ENCODE measurements around the gene OR9Q2.
"Not testable (repeated sequence)": the region's sequence is repeated elsewhere in the genome, so short reads cannot be mapped to it uniquely, and the experiment has no call there.

OR9Q2 gene

GRCh38 chr11:58188770-58189169 lies at the start of gene OR9Q2:
Gene OR9Q2, plus strand, starts transcription at chr11:58189070. Its CDS starts 1,421 bp downstream, at chr11:58190491.
- no peak for DNase-seq (ENCODE audit: low read depth)

- no peak for DNase-seq (ENCODE audit: low read depth)
Observed at GRCh38 chr11:58142761-58143160, 46.1 kb upstream of the OR9Q2 start.

- no peak for DNase-seq (ENCODE audit: low read depth)
Observed at GRCh38 chr11:58152781-58153180, 36.1 kb upstream of the OR9Q2 start.

GRCh38 chr11:58164389-58164788 lies 24.5 kb upstream of the OR9Q2 start:
- DNase-seq (ENCODE audit: low read depth) = no peak

GRCh38 chr11:58164990-58165389 lies 23.9 kb upstream of the OR9Q2 start:
- DNase-seq (ENCODE audit: low read depth) = no peak

- DNase-seq (ENCODE audit: low read depth) = no peak
Observed at GRCh38 chr11:58165504-58166106, 23.3 kb upstream of the OR9Q2 start.

GRCh38 chr11:58177409-58178054 lies 11.3 kb upstream of the OR9Q2 start:
- DNase-seq (ENCODE audit: low read depth) = no peak

GRCh38 chr11:58178444-58178843 lies 10.4 kb upstream of the OR9Q2 start:
- no peak for DNase-seq (ENCODE audit: low read depth)

GRCh38 chr11:58179648-58180047 lies 9.2 kb upstream of the OR9Q2 start:
- DNase-seq (ENCODE audit: low read depth) = no peak

- no peak for DNase-seq (ENCODE audit: low read depth)
Observed at GRCh38 chr11:58186938-58187337, 1.9 kb upstream of the OR9Q2 start.

GRCh38 chr11:58192229-58192628 lies 3.4 kb downstream of the OR9Q2 start:
- no peak for DNase-seq (ENCODE audit: low read depth)

- no peak for DNase-seq (ENCODE audit: low read depth)
Observed at GRCh38 chr11:58193391-58193790, 4.5 kb downstream of the OR9Q2 start.

GRCh38 chr11:58195939-58196338 lies 7.1 kb downstream of the OR9Q2 start:
- no peak for DNase-seq (ENCODE audit: low read depth)

GRCh38 chr11:58199271-58199670 lies 10.4 kb downstream of the OR9Q2 start:
- DNase-seq (ENCODE audit: low read depth) = no peak

GRCh38 chr11:58204042-58204441 lies 15.2 kb downstream of the OR9Q2 start, which contains the start of gene OR1S2:
Gene OR1S2, minus strand, starts transcription at chr11:58204142. Its CDS starts 0 bp downstream, at chr11:58204142.
- no peak for DNase-seq (ENCODE audit: low read depth)

- not testable (repeated sequence) for DNase-seq (ENCODE audit: low read depth)
Observed at GRCh38 chr11:58212420-58212819, 23.6 kb downstream of the OR9Q2 start, which contains the start of gene OR1S1. Gene OR1S1, plus strand, starts transcription at chr11:58212720.

- no peak for DNase-seq (ENCODE audit: low read depth)
Observed at GRCh38 chr11:58216476-58216875, 27.6 kb downstream of the OR9Q2 start.

GRCh38 chr11:58222721-58223120 lies 33.9 kb downstream of the OR9Q2 start:
- no peak for DNase-seq (ENCODE audit: low read depth)

- no peak for DNase-seq (ENCODE audit: low read depth)
Observed at GRCh38 chr11:58227956-58228615, 39.2 kb downstream of the OR9Q2 start.

Measured in stimulated activated CD8-positive, alpha-beta memory T cell treated with anti-CD3 and anti-CD28 coated beads, Interleukin-4, amount 100 ng/mL, for 24 hours (primary cell).